ENCODE data around the gene AIFM2.

DNA sequence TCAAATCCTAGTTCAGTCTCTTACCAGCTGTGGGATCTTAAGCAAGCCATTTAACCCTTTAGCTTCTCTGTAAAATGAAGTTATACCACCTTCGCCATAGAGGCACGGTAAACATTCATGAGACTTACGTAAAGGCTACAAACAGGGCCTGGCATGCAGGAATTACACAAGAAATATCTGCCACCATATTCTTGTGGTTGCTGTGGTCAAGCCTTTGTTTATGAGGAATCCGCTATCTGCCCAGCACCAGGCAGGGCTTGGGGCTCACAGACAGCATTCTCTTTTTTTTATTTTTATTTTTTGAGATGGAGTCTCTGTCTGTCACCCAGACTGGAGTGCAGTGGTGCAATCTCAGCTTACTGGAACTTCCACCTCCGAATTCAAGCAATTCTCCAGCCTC lies 9.9 kb downstream of the AIFM2 start:
- TF ChIP-seq EZH2 (IDR thresholded peaks at IDR 0.05; ENCODE audit: insufficient read depth, poor library complexity, severe bottlenecking) (no peak), EZH2phosphoT487 (IDR thresholded peaks at IDR 0.05; ENCODE audit: insufficient read depth, low read depth) (no peak)

Measured in GM23248 (cell line).